ENCODE measurements around the gene GMPPA. TPM values are rescaled to one million over a fixed set of nuclear protein-coding genes. Genes with fewer than 3 reads are reported as not detected.

GMPPA gene
- total and polyA plus RNA-seq, 2 experiments from 2014 or later, result 67.8 to 76.5 TPM

- H3K36me3 ChIP-seq (replicated peaks; ENCODE audit: insufficient read depth, low read depth), result no peaks in the 10 kb centered on the region
- peaks cover 26% of the 10 kb centered on the region for H3K4me1 ChIP-seq (ENCODE audit: insufficient read depth)
- peaks cover 57% of the 10 kb centered on the region for H3K27me3 ChIP-seq
- H2AFZ ChIP-seq, result no peak overlapping the region
- whole genome bisulfite sequencing (ENCODE audit: low lambda C conversion rate, missing lambda C conversion rate), result under 1% methylated on average over 23 of the region's 70 CpGs
- H3K27ac ChIP-seq, result no peak overlapping the region
- H3K79me2 ChIP-seq, result no peaks in the 10 kb centered on the region
- no peaks in the 10 kb centered on the region for H3K9me2 ChIP-seq (replicated peaks; ENCODE audit: insufficient read depth)
- no peaks in the 10 kb centered on the region for H3K9me3 ChIP-seq (ENCODE audit: low read depth)
- H3K4me2 ChIP-seq, result peak overlapping the region; percentile 89
- no peaks in the 10 kb centered on the region for H4K20me1 ChIP-seq (ENCODE audit: insufficient read depth, poor library complexity, severe bottlenecking)
- peak overlapping the region; percentile 23 for H3K4me3 ChIP-seq
- DNase-seq (ENCODE audit: low spot score), result peak; percentile 71
- TF ChIP-seq EZH2 (IDR thresholded peaks at IDR 0.05; ENCODE audit: borderline replicate concordance), result peak; percentile 23
- TF ChIP-seq CTCF (IDR thresholded peaks at IDR 0.05; ENCODE audit: poor library complexity), result no peak
Observed at GRCh38 chr2:219522111-219523030, 23.7 kb downstream of the GMPPA start.

- Histone ChIP-seq H3K27me3 (peaks cover 61% of the 10 kb centered on the region), H3K4me3 (peak overlapping the region; percentile 23), H3K27ac (no peak overlapping the region), H3K79me2 (no peaks in the 10 kb centered on the region), H3K9me3 (ENCODE audit: low read depth) (no peaks in the 10 kb centered on the region), H4K20me1 (ENCODE audit: insufficient read depth, poor library complexity, severe bottlenecking) (no peaks in the 10 kb centered on the region), H3K4me2 (peak overlapping the region; percentile 89), H3K4me1 (ENCODE audit: insufficient read depth) (peaks cover 26% of the 10 kb centered on the region), H2AFZ (no peak overlapping the region), H3K36me3 (replicated peaks; ENCODE audit: insufficient read depth, low read depth) (no peaks in the 10 kb centered on the region), H3K9me2 (replicated peaks; ENCODE audit: insufficient read depth) (no peaks in the 10 kb centered on the region)
- 34% methylated on average over 18 of the region's 24 CpGs for WGBS (ENCODE audit: low lambda C conversion rate, missing lambda C conversion rate)
- no peak for TF ChIP-seq EZH2phosphoT487 (IDR thresholded peaks at IDR 0.05; ENCODE audit: low read depth, severe bottlenecking, unreplicated experiment)
- no peak for TF ChIP-seq CTCF (IDR thresholded peaks at IDR 0.05; ENCODE audit: poor library complexity)
- TF ChIP-seq EZH2 (IDR thresholded peaks at IDR 0.05; ENCODE audit: borderline replicate concordance), result peak; percentile 25
- no peak for DNase-seq (ENCODE audit: low spot score)
Observed at GRCh38 chr2:219523031-219523671, 24.5 kb downstream of the GMPPA start.

- Histone ChIP-seq H3K27me3 (peaks cover 72% of the 10 kb centered on the region), H3K4me2 (no peak overlapping the region), H3K79me2 (no peaks in the 10 kb centered on the region), H3K9me2 (replicated peaks; ENCODE audit: insufficient read depth) (no peaks in the 10 kb centered on the region), H3K36me3 (replicated peaks; ENCODE audit: insufficient read depth, low read depth) (no peaks in the 10 kb centered on the region), H3K27ac (no peak overlapping the region), H3K9me3 (ENCODE audit: low read depth) (no peaks in the 10 kb centered on the region), H4K20me1 (ENCODE audit: insufficient read depth, poor library complexity, severe bottlenecking) (no peaks in the 10 kb centered on the region), H2AFZ (no peak overlapping the region), H3K4me1 (ENCODE audit: insufficient read depth) (peaks cover 26% of the 10 kb centered on the region), H3K4me3 (no peak overlapping the region)
- DNase-seq (ENCODE audit: low spot score), result no peak
- 100% methylated on average over 2 of the region's 2 CpGs for WGBS (ENCODE audit: low lambda C conversion rate, missing lambda C conversion rate)
- TF ChIP-seq EZH2 (IDR thresholded peaks at IDR 0.05; ENCODE audit: borderline replicate concordance), result no peak
- TF ChIP-seq CTCF (IDR thresholded peaks at IDR 0.05; ENCODE audit: poor library complexity), result no peak
- no peak for TF ChIP-seq EZH2phosphoT487 (IDR thresholded peaks at IDR 0.05; ENCODE audit: low read depth, severe bottlenecking, unreplicated experiment)
Observed at GRCh38 chr2:219524817-219525216, 26.1 kb downstream of the GMPPA start.
